ENCODE measurements around the gene MAGEB5. TPM values are rescaled to one million over a fixed set of nuclear protein-coding genes. Genes with fewer than 3 reads are reported as not detected.
"Not testable (repeated sequence)": the region's sequence is repeated elsewhere in the genome, so short reads cannot be mapped to it uniquely, and the experiment has no call there.

Gene MAGEB5
- polyA plus RNA-seq, 1 of the 3 experiments (the other 2 are of a cell fraction) = not detected

DNA sequence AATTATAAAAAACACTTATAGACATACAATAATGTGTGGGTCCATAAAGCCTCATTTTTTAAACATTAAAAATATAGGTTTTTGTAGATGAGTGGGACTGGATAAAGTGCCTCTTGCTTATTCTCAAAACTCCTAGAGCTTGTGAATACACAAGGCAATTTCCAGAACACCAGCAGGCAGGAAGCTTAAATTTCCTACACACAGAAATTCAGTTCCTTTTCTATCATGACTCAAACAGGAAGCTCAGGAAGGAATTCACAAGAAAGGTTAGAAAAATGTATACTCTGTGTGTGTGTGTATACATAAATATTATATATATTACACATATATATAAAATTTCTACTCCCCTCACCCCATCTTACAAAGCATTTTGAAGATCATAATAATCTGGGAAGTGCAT, 12.4 kb upstream of the MAGEB5 start:
- TF ChIP-seq NFIC (IDR thresholded peaks at IDR 0.05; ENCODE audit: borderline replicate concordance) = no peak
- TF ChIP-seq RCOR1 (IDR thresholded peaks at IDR 0.05; ENCODE audit: low read length) = no peak
- TF ChIP-seq, protein P1, sequence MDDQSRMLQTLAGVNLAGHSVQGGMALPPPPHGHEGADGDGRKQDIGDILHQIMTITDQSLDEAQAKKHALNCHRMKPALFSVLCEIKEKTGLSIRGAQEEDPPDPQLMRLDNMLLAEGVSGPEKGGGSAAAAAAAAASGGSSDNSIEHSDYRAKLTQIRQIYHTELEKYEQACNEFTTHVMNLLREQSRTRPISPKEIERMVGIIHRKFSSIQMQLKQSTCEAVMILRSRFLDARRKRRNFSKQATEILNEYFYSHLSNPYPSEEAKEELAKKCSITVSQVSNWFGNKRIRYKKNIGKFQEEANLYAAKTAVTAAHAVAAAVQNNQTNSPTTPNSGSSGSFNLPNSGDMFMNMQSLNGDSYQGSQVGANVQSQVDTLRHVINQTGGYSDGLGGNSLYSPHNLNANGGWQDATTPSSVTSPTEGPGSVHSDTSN (IDR thresholded peaks at IDR 0.05) = no peak
- no peak for TF ChIP-seq MAX (IDR thresholded peaks at IDR 0.05; ENCODE audit: low read depth)
- no peak for TF ChIP-seq TEAD4 (IDR thresholded peaks at IDR 0.05; ENCODE audit: borderline replicate concordance, insufficient read depth)
- TF ChIP-seq JUND (IDR thresholded peaks at IDR 0.05) = no peak
- TF ChIP-seq EP300 (IDR thresholded peaks at IDR 0.05; ENCODE audit: borderline replicate concordance in 1 of 2, low read depth in 1 of 2, low read length in 1 of 2) = no peak
- TF ChIP-seq MEF2A (IDR thresholded peaks at IDR 0.05; ENCODE audit: borderline replicate concordance, low read depth) = no peak
- TF ChIP-seq TCF12 (IDR thresholded peaks at IDR 0.05) = no peak
- TF ChIP-seq, protein P2, sequence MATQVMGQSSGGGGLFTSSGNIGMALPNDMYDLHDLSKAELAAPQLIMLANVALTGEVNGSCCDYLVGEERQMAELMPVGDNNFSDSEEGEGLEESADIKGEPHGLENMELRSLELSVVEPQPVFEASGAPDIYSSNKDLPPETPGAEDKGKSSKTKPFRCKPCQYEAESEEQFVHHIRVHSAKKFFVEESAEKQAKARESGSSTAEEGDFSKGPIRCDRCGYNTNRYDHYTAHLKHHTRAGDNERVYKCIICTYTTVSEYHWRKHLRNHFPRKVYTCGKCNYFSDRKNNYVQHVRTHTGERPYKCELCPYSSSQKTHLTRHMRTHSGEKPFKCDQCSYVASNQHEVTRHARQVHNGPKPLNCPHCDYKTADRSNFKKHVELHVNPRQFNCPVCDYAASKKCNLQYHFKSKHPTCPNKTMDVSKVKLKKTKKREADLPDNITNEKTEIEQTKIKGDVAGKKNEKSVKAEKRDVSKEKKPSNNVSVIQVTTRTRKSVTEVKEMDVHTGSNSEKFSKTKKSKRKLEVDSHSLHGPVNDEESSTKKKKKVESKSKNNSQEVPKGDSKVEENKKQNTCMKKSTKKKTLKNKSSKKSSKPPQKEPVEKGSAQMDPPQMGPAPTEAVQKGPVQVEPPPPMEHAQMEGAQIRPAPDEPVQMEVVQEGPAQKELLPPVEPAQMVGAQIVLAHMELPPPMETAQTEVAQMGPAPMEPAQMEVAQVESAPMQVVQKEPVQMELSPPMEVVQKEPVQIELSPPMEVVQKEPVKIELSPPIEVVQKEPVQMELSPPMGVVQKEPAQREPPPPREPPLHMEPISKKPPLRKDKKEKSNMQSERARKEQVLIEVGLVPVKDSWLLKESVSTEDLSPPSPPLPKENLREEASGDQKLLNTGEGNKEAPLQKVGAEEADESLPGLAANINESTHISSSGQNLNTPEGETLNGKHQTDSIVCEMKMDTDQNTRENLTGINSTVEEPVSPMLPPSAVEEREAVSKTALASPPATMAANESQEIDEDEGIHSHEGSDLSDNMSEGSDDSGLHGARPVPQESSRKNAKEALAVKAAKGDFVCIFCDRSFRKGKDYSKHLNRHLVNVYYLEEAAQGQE (IDR thresholded peaks at IDR 0.05; ENCODE audit: low read depth, low read length) = no peak
- TF ChIP-seq ELF1 (IDR thresholded peaks at IDR 0.05) = no peak
- TF ChIP-seq, protein P3, sequence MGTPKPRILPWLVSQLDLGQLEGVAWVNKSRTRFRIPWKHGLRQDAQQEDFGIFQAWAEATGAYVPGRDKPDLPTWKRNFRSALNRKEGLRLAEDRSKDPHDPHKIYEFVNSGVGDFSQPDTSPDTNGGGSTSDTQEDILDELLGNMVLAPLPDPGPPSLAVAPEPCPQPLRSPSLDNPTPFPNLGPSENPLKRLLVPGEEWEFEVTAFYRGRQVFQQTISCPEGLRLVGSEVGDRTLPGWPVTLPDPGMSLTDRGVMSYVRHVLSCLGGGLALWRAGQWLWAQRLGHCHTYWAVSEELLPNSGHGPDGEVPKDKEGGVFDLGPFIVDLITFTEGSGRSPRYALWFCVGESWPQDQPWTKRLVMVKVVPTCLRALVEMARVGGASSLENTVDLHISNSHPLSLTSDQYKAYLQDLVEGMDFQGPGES (IDR thresholded peaks at IDR 0.05; ENCODE audit: low read depth, low read length) = no peak
- TF ChIP-seq USF2 (IDR thresholded peaks at IDR 0.05; ENCODE audit: borderline replicate concordance, low read depth, low read length) = no peak
- no peak for TF ChIP-seq RXRA (IDR thresholded peaks at IDR 0.05; ENCODE audit: borderline replicate concordance, low read depth)
- no peak for TF ChIP-seq FOXM1 (IDR thresholded peaks at IDR 0.05; ENCODE audit: low read depth)
- no peak for TF ChIP-seq SMC3 (IDR thresholded peaks at IDR 0.05; ENCODE audit: low read depth, low read length)
- TF ChIP-seq EZH2phosphoT487 (IDR thresholded peaks at IDR 0.05; ENCODE audit: borderline replicate concordance, low read depth) = no peak
- TF ChIP-seq, protein P4, sequence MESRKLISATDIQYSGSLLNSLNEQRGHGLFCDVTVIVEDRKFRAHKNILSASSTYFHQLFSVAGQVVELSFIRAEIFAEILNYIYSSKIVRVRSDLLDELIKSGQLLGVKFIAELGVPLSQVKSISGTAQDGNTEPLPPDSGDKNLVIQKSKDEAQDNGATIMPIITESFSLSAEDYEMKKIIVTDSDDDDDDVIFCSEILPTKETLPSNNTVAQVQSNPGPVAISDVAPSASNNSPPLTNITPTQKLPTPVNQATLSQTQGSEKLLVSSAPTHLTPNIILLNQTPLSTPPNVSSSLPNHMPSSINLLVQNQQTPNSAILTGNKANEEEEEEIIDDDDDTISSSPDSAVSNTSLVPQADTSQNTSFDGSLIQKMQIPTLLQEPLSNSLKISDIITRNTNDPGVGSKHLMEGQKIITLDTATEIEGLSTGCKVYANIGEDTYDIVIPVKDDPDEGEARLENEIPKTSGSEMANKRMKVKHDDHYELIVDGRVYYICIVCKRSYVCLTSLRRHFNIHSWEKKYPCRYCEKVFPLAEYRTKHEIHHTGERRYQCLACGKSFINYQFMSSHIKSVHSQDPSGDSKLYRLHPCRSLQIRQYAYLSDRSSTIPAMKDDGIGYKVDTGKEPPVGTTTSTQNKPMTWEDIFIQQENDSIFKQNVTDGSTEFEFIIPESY (IDR thresholded peaks at IDR 0.05; ENCODE audit: borderline replicate concordance, low read depth) = no peak
- Histone ChIP-seq H3K9me2 (no peaks in the 10 kb centered on the region), H2AFZ (ENCODE audit: low read depth) (no peak overlapping the region), H3K4me3 (ENCODE audit: low read depth in 2 of 2, low read length in 1 of 2) (no peak overlapping the region), H3K27ac (ENCODE audit: low read depth in 2 of 2, low read length in 1 of 2) (no peak overlapping the region), H3K36me3 (replicated peaks in 1 of 2; ENCODE audit: control insufficient read depth in 1 of 2, insufficient read depth in 2 of 2, low read length in 1 of 2) (no peaks in the 10 kb centered on the region), H3K4me1 (ENCODE audit: control insufficient read depth in 1 of 2, insufficient read depth in 2 of 2, low read depth in 1 of 2, low read length in 1 of 2) (no peaks in the 10 kb centered on the region), H3K9ac (no peak overlapping the region), H3F3A (replicated peaks; ENCODE audit: insufficient read depth) (no peaks in the 10 kb centered on the region), H3K4me2 (no peak overlapping the region), H3K27me3 (ENCODE audit: insufficient read depth) (no peaks in the 10 kb centered on the region), H3K9me3 (no peaks in the 10 kb centered on the region), H4K20me1 (ENCODE audit: insufficient read depth) (no peaks in the 10 kb centered on the region), H3K79me2 (ENCODE audit: insufficient read depth) (no peaks in the 10 kb centered on the region)
- ChIA-PET CTCF (no interaction called here), POLR2A (no interaction called here)
- DNase-seq = no peak

GRCh38 chrX:26204717-26205116, 11.3 kb upstream of the MAGEB5 start:
- CTCF ChIA-PET; H2AFZ ChIP-seq (ENCODE audit: low read depth): not testable (repeated sequence)
- WGBS (ENCODE audit: low lambda C conversion rate) = 20% methylated on average over 1 of the region's 27 CpGs

More at GRCh38 chrX:26204717-26205116, 11.3 kb upstream of the MAGEB5 start:
- H3K9me3 ChIP-seq; H3K4me1 ChIP-seq (ENCODE audit: control insufficient read depth in 1 of 2, insufficient read depth in 2 of 2, low read depth in 1 of 2, low read length in 1 of 2); H3K4me3 ChIP-seq (ENCODE audit: low read depth in 2 of 2, low read length in 1 of 2); H3K4me2 ChIP-seq; H3K9ac ChIP-seq; H3K79me2 ChIP-seq (ENCODE audit: insufficient read depth); H3K27ac ChIP-seq (ENCODE audit: low read depth in 2 of 2, low read length in 1 of 2); H3F3A ChIP-seq (replicated peaks; ENCODE audit: insufficient read depth); H3K27me3 ChIP-seq (ENCODE audit: insufficient read depth); H3K9me2 ChIP-seq; H4K20me1 ChIP-seq (ENCODE audit: insufficient read depth); POLR2A ChIA-PET; H3K36me3 ChIP-seq (replicated peaks in 1 of 2; ENCODE audit: control insufficient read depth in 1 of 2, insufficient read depth in 2 of 2, low read length in 1 of 2); DNase-seq: not testable (repeated sequence)

Data from SK-N-SH (cell line).